BJ (cell line): ENCODE results near the gene SLC41A3. TPM values are rescaled to one million over a fixed set of nuclear protein-coding genes. Genes with fewer than 3 reads are reported as not detected.
A peak's percentile ranks its signal among the peaks of the same experiment; 100 is the strongest.

Experiments
- CTCF ChIA-PET: fragments of 350-600 bp; formaldehyde crosslinking; extraction: SDS; loops from one replicate; lab custom pipeline; 2021; ENCODE audit warnings: antibody characterized with exemption, inconsistent platforms; lab: Yijun Ruan, JAX
- POLR2A ChIA-PET: fragments of 300-600 bp; sonication (Branson Sonifier 250); formaldehyde crosslinking; extraction: SDS; loops from one replicate; lab custom pipeline; 2021; ENCODE audit warnings: antibody characterized with exemption; lab: Charles Lee
- DNase-seq: peaks from one replicate; pipeline ENCODE4 v3.0.0-alpha.2; 2011; ENCODE audit warnings: low read depth
- H3K27me3 ChIP-seq: 2 replicates; pipeline ENCODE4 v1.6.0; 2011; ENCODE audit warnings: low read length; ENCODE audit not compliant: control insufficient read depth, insufficient read depth
- H3K36me3 ChIP-seq: 2 replicates; pipeline ENCODE4 v1.5.1; 2011; ENCODE audit warnings: low read length; ENCODE audit not compliant: control insufficient read depth, insufficient read depth
- H3K4me3 ChIP-seq: 2 replicates; pipeline ENCODE4 v1.5.1; 2011; ENCODE audit warnings: low read depth, mild to moderate bottlenecking, control low read depth, low read length
- CTCF ChIP-seq: IDR thresholded peaks from 2 replicates; pipeline ENCODE4 v1.5.1; 2011; ENCODE audit warnings: low read depth, mild to moderate bottlenecking, control low read depth, inconsistent platforms, low read length, moderate library complexity; ENCODE audit not compliant: insufficient read depth
- polyA plus RNA-seq: library from polyadenylated mRNA; depleted of rRNA; stranded (reverse); fragments of >200 nt; gene quantifications from 2 replicates; pipeline ENCODE4 v1.2.3, GENCODE V29; 2011

Gene SLC41A3
- polyA plus RNA-seq, 1 experiment = 70.8 TPM

- DNase-seq = no peak
- H3K4me3 ChIP-seq = no peak overlapping the region
- TF ChIP-seq CTCF = no peak
- no peaks in the 10 kb centered on the region for H3K36me3 ChIP-seq
- POLR2A ChIA-PET = no interaction called here
- CTCF ChIA-PET = interaction anchor here (1.0 to 1.8 kb wide), 2 partner anchors 17 to 406 kb away, joined by 3 to 8 read pairs; no protein-coding TSS in a partner anchor
- peaks cover 7% of the 10 kb centered on the region; the same call in 1 of the 2 replicates for H3K27me3 ChIP-seq
Observed at GRCh38 chr3:126116526-126116925, 32.6 kb upstream of the SLC41A3 start.

GRCh38 chr3:126114443-126115386 is 30.8 kb upstream of the SLC41A3 start:
- no peak for TF ChIP-seq CTCF
- ChIA-PET POLR2A (no interaction called here), CTCF (interaction anchor here (0.9 to 1.7 kb wide), 4 partner anchors 12 to 404 kb away, joined by 3 to 4 read pairs (median 3); no protein-coding TSS in a partner anchor)
- Histone ChIP-seq H3K27me3 (0 out of 2 replicates have a peak, but pooled peaks cover 1% of the 10 kb centered on the region), H3K36me3 (no peaks in the 10 kb centered on the region), H3K4me3 (no peak overlapping the region)
- DNase-seq = no peak

GRCh38 chr3:126113733-126114442 is 30.0 kb upstream of the SLC41A3 start:
- no peaks in the 10 kb centered on the region for H3K36me3 ChIP-seq
- peak; percentile 44 for TF ChIP-seq CTCF
- CTCF ChIA-PET = interaction anchor here (0.9 to 1.7 kb wide), 4 partner anchors 11 to 405 kb away, joined by 3 to 4 read pairs (median 3); no protein-coding TSS in a partner anchor
- H3K27me3 ChIP-seq = 0 out of 2 replicates have a peak, but pooled peaks cover 1% of the 10 kb centered on the region
- no peak overlapping the region for H3K4me3 ChIP-seq
- POLR2A ChIA-PET = no interaction called here
- no peak for DNase-seq

DNA sequence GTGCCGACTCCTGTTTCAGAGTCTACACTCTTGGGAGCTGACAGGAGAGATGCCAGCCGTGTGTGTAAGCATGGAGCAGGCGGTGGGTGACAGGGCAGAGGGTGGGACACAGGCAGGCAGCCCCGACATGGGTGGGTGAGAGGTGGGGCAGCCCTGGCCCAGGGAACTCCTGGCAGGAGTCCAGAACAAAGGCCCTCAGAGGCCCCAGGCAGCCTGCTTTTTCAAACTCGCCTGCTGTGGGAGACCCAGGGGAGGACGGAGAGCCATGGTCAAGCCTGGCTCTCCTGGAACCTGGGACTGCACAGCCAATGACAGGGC is 29.3 kb upstream of the SLC41A3 start:
- CTCF ChIA-PET = interaction anchor here (1.3 to 1.6 kb wide), 2 partner anchors 10 to 405 kb away, joined by 3 read pairs; no protein-coding TSS in a partner anchor

More for the DNA sequence above, 29.3 kb upstream of the SLC41A3 start:
- DNase-seq = no peak
- Histone ChIP-seq H3K4me3 (no peak overlapping the region), H3K27me3 (0 out of 2 replicates have a peak, but pooled peaks cover 1% of the 10 kb centered on the region), H3K36me3 (no peaks in the 10 kb centered on the region)
- POLR2A ChIA-PET = no interaction called here
- no peak for TF ChIP-seq CTCF
